ENCODE measurements around the gene FOXN4. TPM values are rescaled to one million over a fixed set of nuclear protein-coding genes. Genes with fewer than 3 reads are reported as not detected.

FOXN4 gene
- total RNA-seq, 1 experiment from 2014 or later = 0.37 TPM

- no peaks in the 10 kb centered on the region for H3K9me3 Mint-ChIP-seq
- TF ChIP-seq GABPB1 (CRISPR knock-in tag; IDR thresholded peaks at IDR 0.05) = peak; percentile 71
- no peak for TF ChIP-seq JUN (CRISPR knock-in tag; IDR thresholded peaks at IDR 0.05)
- no peak overlapping the region for H3K27ac Mint-ChIP-seq
- ChIA-PET CTCF (interaction anchor here (1.1 kb wide), 1 partner anchor 43 kb away, joined by 3 read pairs; no protein-coding TSS in a partner anchor), POLR2A (no interaction called here)
- peaks cover 58% of the 10 kb centered on the region for H3K27me3 Mint-ChIP-seq (ENCODE audit: low read depth)
- H3K4me3 Mint-ChIP-seq = no peak overlapping the region
- H3K4me1 Mint-ChIP-seq = peaks cover 14% of the 10 kb centered on the region
- DNase-seq (ENCODE audit: low spot score) (no peak), ATAC-seq (no peak)
- H3K36me3 Mint-ChIP-seq = 0 out of 2 replicates have a peak, but pooled peaks cover 4% of the 10 kb centered on the region
Measured at GRCh38 chr12:109307051-109307450, 2.0 kb downstream of the FOXN4 start.

DNA sequence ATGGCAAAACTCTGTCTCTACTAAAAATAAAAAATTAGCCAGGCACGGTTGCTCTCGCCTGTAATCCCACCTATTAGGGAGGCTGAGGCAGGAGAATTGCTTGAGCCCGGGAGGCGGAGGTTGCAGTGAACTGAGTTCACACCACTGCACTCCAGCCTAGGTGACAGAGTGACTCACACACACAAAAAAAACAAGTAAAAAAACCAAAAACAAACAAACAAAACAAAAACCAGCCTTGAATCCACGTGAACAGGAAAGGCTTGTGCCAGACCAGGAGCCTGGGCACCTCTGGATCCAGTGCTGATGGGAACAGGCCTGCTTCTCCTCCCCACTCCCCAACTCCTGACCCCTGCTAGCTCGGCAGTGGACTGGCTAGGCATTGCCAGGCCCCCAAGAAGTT lies 3.5 kb downstream of the FOXN4 start:
- CTCF ChIA-PET = interaction anchor here (1.4 kb wide), 1 partner anchor 8 kb away, joined by 3 read pairs; no protein-coding TSS in a partner anchor

DNA sequence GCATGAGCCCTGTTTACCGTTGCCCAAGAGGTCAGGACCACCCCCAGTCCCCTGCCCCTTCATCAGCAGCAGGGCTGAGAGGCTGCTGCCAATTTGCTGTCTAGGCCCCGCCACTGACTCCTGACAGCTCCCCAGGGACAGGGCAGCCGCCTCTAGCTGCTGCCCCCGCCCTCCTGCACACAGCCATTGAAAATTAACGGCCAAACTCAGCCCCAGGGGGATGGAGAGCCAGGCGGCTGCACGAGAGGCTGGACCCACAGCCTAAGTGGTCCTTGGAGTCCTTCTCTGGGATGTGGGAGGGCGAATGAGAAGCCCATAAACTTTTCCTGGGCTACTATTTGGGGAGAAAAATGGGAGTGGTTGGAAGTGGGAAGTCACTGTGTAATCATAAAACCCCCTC lies 4.6 kb downstream of the FOXN4 start:
- Mint-ChIP-seq H3K4me3 (no peak overlapping the region), H3K9me3 (no peaks in the 10 kb centered on the region), H3K4me1 (peaks cover 13% of the 10 kb centered on the region), H3K27me3 (ENCODE audit: low read depth) (peaks cover 37% of the 10 kb centered on the region), H3K27ac (no peak overlapping the region), H3K36me3 (no peaks in the 10 kb centered on the region)
- ChIA-PET CTCF (no interaction called here), POLR2A (no interaction called here)
- DNase-seq (ENCODE audit: low spot score) (no peak), ATAC-seq (no peak)
- TF ChIP-seq, protein P1, sequence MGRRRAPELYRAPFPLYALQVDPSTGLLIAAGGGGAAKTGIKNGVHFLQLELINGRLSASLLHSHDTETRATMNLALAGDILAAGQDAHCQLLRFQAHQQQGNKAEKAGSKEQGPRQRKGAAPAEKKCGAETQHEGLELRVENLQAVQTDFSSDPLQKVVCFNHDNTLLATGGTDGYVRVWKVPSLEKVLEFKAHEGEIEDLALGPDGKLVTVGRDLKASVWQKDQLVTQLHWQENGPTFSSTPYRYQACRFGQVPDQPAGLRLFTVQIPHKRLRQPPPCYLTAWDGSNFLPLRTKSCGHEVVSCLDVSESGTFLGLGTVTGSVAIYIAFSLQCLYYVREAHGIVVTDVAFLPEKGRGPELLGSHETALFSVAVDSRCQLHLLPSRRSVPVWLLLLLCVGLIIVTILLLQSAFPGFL (CRISPR knock-in tag; IDR thresholded peaks at IDR 0.05; ENCODE audit: borderline replicate concordance) = no peak
- TF ChIP-seq OVOL2 (CRISPR knock-in tag; IDR thresholded peaks at IDR 0.05; ENCODE audit: borderline replicate concordance) (no peak), ZNF671 (CRISPR knock-in tag; IDR thresholded peaks at IDR 0.05) (no peak), E2F4 (CRISPR knock-in tag; IDR thresholded peaks at IDR 0.05; ENCODE audit: borderline replicate concordance, low read depth) (no peak), IRF2 (CRISPR knock-in tag; IDR thresholded peaks at IDR 0.05; ENCODE audit: borderline replicate concordance, low read depth) (no peak), JAZF1 (CRISPR knock-in tag; IDR thresholded peaks at IDR 0.05) (no peak), SOX15 (CRISPR knock-in tag; IDR thresholded peaks at IDR 0.05) (no peak)

More for the DNA sequence above, 3.5 kb downstream of the FOXN4 start:
- Mint-ChIP-seq H3K4me3 (no peak overlapping the region), H3K27me3 (ENCODE audit: low read depth) (peaks cover 43% of the 10 kb centered on the region), H3K9me3 (no peaks in the 10 kb centered on the region), H3K27ac (no peak overlapping the region), H3K4me1 (peaks cover 16% of the 10 kb centered on the region), H3K36me3 (0 out of 2 replicates have a peak, but pooled peaks cover 1% of the 10 kb centered on the region)
- no peak for ATAC-seq
- no peak for TF ChIP-seq NR1H2 (CRISPR knock-in tag; IDR thresholded peaks at IDR 0.05)
- TF ChIP-seq, protein P2, sequence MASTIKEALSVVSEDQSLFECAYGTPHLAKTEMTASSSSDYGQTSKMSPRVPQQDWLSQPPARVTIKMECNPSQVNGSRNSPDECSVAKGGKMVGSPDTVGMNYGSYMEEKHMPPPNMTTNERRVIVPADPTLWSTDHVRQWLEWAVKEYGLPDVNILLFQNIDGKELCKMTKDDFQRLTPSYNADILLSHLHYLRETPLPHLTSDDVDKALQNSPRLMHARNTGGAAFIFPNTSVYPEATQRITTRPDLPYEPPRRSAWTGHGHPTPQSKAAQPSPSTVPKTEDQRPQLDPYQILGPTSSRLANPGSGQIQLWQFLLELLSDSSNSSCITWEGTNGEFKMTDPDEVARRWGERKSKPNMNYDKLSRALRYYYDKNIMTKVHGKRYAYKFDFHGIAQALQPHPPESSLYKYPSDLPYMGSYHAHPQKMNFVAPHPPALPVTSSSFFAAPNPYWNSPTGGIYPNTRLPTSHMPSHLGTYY (CRISPR knock-in tag; IDR thresholded peaks at IDR 0.05) = no peak
- TF ChIP-seq, protein P3, sequence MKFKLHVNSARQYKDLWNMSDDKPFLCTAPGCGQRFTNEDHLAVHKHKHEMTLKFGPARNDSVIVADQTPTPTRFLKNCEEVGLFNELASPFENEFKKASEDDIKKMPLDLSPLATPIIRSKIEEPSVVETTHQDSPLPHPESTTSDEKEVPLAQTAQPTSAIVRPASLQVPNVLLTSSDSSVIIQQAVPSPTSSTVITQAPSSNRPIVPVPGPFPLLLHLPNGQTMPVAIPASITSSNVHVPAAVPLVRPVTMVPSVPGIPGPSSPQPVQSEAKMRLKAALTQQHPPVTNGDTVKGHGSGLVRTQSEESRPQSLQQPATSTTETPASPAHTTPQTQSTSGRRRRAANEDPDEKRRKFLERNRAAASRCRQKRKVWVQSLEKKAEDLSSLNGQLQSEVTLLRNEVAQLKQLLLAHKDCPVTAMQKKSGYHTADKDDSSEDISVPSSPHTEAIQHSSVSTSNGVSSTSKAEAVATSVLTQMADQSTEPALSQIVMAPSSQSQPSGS (CRISPR knock-in tag; IDR thresholded peaks at IDR 0.05; ENCODE audit: borderline replicate concordance, low read depth) = no peak
- no peak for TF ChIP-seq JUN (CRISPR knock-in tag; IDR thresholded peaks at IDR 0.05)
- TF ChIP-seq SMAD4 (CRISPR knock-in tag; IDR thresholded peaks at IDR 0.05) = no peak
- TF ChIP-seq, protein P4, sequence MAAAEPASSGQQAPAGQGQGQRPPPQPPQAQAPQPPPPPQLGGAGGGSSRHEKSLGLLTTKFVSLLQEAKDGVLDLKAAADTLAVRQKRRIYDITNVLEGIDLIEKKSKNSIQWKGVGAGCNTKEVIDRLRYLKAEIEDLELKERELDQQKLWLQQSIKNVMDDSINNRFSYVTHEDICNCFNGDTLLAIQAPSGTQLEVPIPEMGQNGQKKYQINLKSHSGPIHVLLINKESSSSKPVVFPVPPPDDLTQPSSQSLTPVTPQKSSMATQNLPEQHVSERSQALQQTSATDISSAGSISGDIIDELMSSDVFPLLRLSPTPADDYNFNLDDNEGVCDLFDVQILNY (CRISPR knock-in tag; IDR thresholded peaks at IDR 0.05) = no peak
- TF ChIP-seq GABPB1 (CRISPR knock-in tag; IDR thresholded peaks at IDR 0.05) = no peak
- TF ChIP-seq FOXK1 (CRISPR knock-in tag; IDR thresholded peaks at IDR 0.05) = no peak
- TF ChIP-seq TEAD1 (CRISPR knock-in tag; IDR thresholded peaks at IDR 0.05) = no peak
- no peak for TF ChIP-seq STAT6 (CRISPR knock-in tag; conservative IDR thresholded peaks at IDR 0.05; ENCODE audit: low read depth)
- TF ChIP-seq, protein P1 (CRISPR knock-in tag; IDR thresholded peaks at IDR 0.05; ENCODE audit: borderline replicate concordance) = no peak
- TF ChIP-seq RORB (CRISPR knock-in tag; IDR thresholded peaks at IDR 0.05) = no peak
- TF ChIP-seq SOX15 (CRISPR knock-in tag; IDR thresholded peaks at IDR 0.05) = no peak
- TF ChIP-seq ZNF423 (CRISPR knock-in tag; IDR thresholded peaks at IDR 0.05) = no peak
- no peak for DNase-seq (ENCODE audit: low spot score)
- POLR2A ChIA-PET = no interaction called here

Data from WTC11 (cell line).